Measurements from ENCODE around the gene NDUFAF8. TPM values are rescaled to one million over a fixed set of nuclear protein-coding genes. Genes with fewer than 3 reads are reported as not detected.
A peak's percentile ranks its signal among the peaks of the same experiment; 100 is the strongest.

The NDUFAF8 gene
- total RNA-seq, 4 donors from 2014 or later, result 22.3 to 35.4 (median 29.9) TPM; not detected in 1

- intact Hi-C loops (cut with DNase I; ENCODE audit: low total_unique reads), result no loop called here
- DNase-seq, result no peak
- Histone ChIP-seq H3K27me3 (no peaks in the 10 kb centered on the region), H3K9me3 (no peaks in the 10 kb centered on the region), H3K4me1 (no peaks in the 10 kb centered on the region), H3K27ac (no peak overlapping the region), H3K4me3 (no peak overlapping the region), H3K36me3 (no peaks in the 10 kb centered on the region)
- WGBS, 2 donors (ENCODE audit: low coverage in 1 of 2), result 95% methylated on average over 10 of the region's 10 CpGs; no CpG with 5 or more reads in 1 of the 2 donors
- in situ Hi-C loops (cut with MboI; ENCODE audit: low pct_ligation_motif_present in 1 of 4, low pct_unique_long_range_greater_than_20kb in 1 of 4, low sequenced_read_pairs in 3 of 4), result no loop called here
- TF ChIP-seq CTCF (IDR thresholded peaks at IDR 0.05) (no peak), POLR2A (IDR thresholded peaks at IDR 0.05) (no peak), POLR2AphosphoS5 (IDR thresholded peaks at IDR 0.05) (no peak), EP300 (IDR thresholded peaks at IDR 0.05; ENCODE audit: low read depth) (no peak)
Measured at GRCh38 chr17:81202318-81202717, 36.8 kb upstream of the NDUFAF8 start.

GRCh38 chr17:81203136-81203535 lies 36.0 kb upstream of the NDUFAF8 start:
- Histone ChIP-seq H3K36me3 (no peaks in the 10 kb centered on the region), H3K27me3 (no peaks in the 10 kb centered on the region), H3K4me3 (no peak overlapping the region), H3K4me1 (no peaks in the 10 kb centered on the region), H3K9me3 (no peaks in the 10 kb centered on the region), H3K27ac (no peak overlapping the region)
- in situ Hi-C loops (cut with MboI; ENCODE audit: low pct_ligation_motif_present in 1 of 4, low pct_unique_long_range_greater_than_20kb in 1 of 4, low sequenced_read_pairs in 3 of 4) (no loop called here), intact Hi-C loops (cut with DNase I; ENCODE audit: low total_unique reads) (no loop called here)
- 93% methylated on average over 20 of the region's 20 CpGs; no CpG with 5 or more reads in 1 of the 2 donors for WGBS, 2 donors (ENCODE audit: low coverage in 1 of 2)
- TF ChIP-seq EP300 (IDR thresholded peaks at IDR 0.05; ENCODE audit: low read depth) (no peak), CTCF (IDR thresholded peaks at IDR 0.05) (no peak), POLR2AphosphoS5 (IDR thresholded peaks at IDR 0.05) (no peak)
- no peak for DNase-seq

- WGBS, 2 donors (ENCODE audit: low coverage in 1 of 2), result 43% methylated on average over 10 of the region's 10 CpGs; no CpG with 5 or more reads in 1 of the 2 donors
- intact Hi-C loops (cut with DNase I; ENCODE audit: low total_unique reads), result no loop called here
- no peak overlapping the region for H3K4me3 ChIP-seq
- no peaks in the 10 kb centered on the region for H3K4me1 ChIP-seq
- TF ChIP-seq CTCF (IDR thresholded peaks at IDR 0.05), result no peak
- no peak for TF ChIP-seq POLR2A (IDR thresholded peaks at IDR 0.05)
- TF ChIP-seq EP300 (IDR thresholded peaks at IDR 0.05; ENCODE audit: low read depth), result no peak
- peak in 1 of 3 donors; percentile 43 for TF ChIP-seq POLR2AphosphoS5 (IDR thresholded peaks at IDR 0.05)
- no peak for DNase-seq
- H3K27ac ChIP-seq, result no peak overlapping the region
- in situ Hi-C loops (cut with MboI; ENCODE audit: low pct_ligation_motif_present in 1 of 4, low pct_unique_long_range_greater_than_20kb in 1 of 4, low sequenced_read_pairs in 3 of 4), result no loop called here
- H3K27me3 ChIP-seq, result no peaks in the 10 kb centered on the region
- no peaks in the 10 kb centered on the region for H3K36me3 ChIP-seq
- no peaks in the 10 kb centered on the region for H3K9me3 ChIP-seq
Measured at GRCh38 chr17:81204578-81204977, 34.5 kb upstream of the NDUFAF8 start.

- no peaks in the 10 kb centered on the region for H3K36me3 ChIP-seq
- no peak for TF ChIP-seq POLR2AphosphoS5 (IDR thresholded peaks at IDR 0.05)
- TF ChIP-seq CTCF (IDR thresholded peaks at IDR 0.05), result no peak
- TF ChIP-seq POLR2A (IDR thresholded peaks at IDR 0.05), result no peak
- no peak for TF ChIP-seq EP300 (IDR thresholded peaks at IDR 0.05; ENCODE audit: low read depth)
- no peak for DNase-seq
- in situ Hi-C loops (cut with MboI; ENCODE audit: low pct_ligation_motif_present in 1 of 4, low pct_unique_long_range_greater_than_20kb in 1 of 4, low sequenced_read_pairs in 3 of 4) (no loop called here), intact Hi-C loops (cut with DNase I; ENCODE audit: low total_unique reads) (no loop called here)
- H3K27me3 ChIP-seq, result no peaks in the 10 kb centered on the region
- no peaks in the 10 kb centered on the region for H3K4me1 ChIP-seq
- 84 to 100% methylated on average over 1 to 4 of the region's 4 CpGs for WGBS, 2 donors (ENCODE audit: low coverage in 1 of 2)
- H3K9me3 ChIP-seq, result no peaks in the 10 kb centered on the region
- no peak overlapping the region for H3K4me3 ChIP-seq
- H3K27ac ChIP-seq, result no peak overlapping the region
Measured at GRCh38 chr17:81206166-81206565, 33.0 kb upstream of the NDUFAF8 start.

All from transverse colon (tissue), 4 donors.